ENCODE data around the gene ERN2.
"Not testable (repeated sequence)": the region's sequence is repeated elsewhere in the genome, so short reads cannot be mapped to it uniquely, and the experiment has no call there.

The ERN2 gene

DNA sequence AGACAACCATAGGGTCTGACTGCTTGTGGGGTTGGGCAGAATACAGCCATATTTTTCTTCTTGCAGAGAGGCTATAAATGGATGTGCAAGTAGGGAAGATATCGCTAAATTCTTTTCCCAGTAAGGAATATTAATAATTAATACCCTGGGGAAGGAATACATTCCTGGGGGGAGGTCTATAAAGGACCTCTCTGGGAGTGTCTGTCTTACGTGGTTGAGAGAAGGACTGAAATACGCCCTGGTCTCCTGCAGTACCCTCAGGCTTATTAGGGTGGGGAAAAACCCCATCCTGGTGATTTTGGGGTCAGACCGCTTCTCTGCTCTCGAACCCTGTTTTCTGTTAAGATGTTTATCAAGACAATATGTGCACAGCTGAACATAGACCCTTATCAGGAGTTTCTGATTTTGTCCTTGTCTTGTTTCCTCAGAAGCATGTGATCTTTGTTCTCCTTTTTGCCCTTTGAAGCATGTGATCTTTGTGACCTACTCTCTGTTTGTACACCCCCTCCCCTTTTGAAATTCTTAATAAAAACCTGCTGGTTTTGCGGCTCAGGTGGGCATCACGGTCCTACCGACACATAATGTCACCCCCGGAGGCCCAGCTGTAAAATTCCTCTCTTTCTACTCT is 9.7 kb upstream of the ERN2 start:
- not testable (repeated sequence) for DNase-seq (ENCODE audit: low read depth in 4 of 4, low spot score in 1 of 4)

DNA sequence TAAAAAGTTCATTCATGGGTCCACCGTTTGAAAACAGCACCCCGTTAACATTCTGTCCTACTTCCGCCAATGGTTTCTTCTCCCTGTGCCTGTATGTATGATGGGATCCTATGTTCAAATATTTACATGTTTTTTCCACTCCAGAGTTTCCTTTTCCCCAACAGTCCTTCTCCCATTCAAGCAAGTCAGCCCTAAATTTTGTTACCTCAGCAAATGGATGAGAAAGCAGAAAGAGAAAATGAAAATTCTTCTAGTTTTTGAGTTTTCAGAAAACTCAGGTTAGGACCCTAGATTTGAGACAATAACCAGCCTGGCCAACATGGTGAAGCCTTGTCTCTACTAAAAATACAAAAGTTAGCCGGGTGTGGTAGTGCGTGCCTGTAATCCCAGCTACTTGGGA is 3.5 kb upstream of the ERN2 start:
- no peak for DNase-seq (ENCODE audit: low read depth in 4 of 4, low spot score in 1 of 4)

- no peak for DNase-seq (ENCODE audit: low read depth in 4 of 4, low spot score in 1 of 4)
Measured at GRCh38 chr16:23711785-23712184, 1.2 kb downstream of the ERN2 start.

GRCh38 chr16:23710504-23710903 is 2.5 kb downstream of the ERN2 start:
- DNase-seq (ENCODE audit: low read depth in 4 of 4, low spot score in 1 of 4) = no peak

DNA sequence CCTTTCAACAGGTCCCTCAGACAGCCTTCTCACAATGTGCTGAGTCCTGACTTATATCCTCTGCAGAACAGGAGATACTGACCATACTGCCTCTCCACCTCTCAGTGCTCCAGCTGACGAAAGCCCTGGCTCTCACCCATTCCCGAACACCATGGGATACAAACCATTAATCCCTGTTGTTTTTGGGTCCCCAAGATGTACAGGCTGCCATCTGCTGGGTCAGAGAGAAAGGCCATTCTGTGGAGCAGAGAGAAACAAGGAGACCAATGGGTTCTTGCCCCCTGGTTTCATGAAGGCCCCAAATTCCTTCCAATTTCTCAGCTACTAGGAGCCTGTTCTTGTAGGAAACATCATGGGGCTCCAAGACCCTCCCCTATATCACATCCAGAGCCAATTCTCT is 3.0 kb downstream of the ERN2 start:
- DNase-seq (ENCODE audit: low read depth in 4 of 4, low spot score in 1 of 4) = no peak

DNA sequence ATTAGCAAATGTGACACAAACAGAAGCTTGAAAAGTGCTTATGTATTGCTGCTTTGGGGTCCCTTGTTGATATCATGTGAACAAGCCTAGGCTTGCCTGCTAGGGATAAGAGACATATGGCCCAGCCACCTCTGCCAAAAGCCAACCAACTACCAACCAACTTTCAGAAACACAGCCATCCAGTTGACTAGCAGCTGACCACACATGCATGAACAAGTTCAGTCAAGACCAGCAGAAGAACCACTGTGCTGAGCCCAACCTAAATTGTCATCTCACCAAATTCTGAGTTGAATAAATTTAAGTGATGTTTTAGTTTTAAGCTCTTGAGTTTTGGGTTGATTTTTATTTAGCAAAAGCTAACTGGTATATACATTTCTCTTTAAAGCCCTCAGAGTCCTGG is 3.5 kb downstream of the ERN2 start:
- no peak for DNase-seq (ENCODE audit: low read depth in 4 of 4, low spot score in 1 of 4)

GRCh38 chr16:23706439-23706838 is 6.6 kb downstream of the ERN2 start:
- no peak for DNase-seq (ENCODE audit: low read depth in 4 of 4, low spot score in 1 of 4)

GRCh38 chr16:23705517-23705902 is 7.5 kb downstream of the ERN2 start:
- DNase-seq (ENCODE audit: low read depth in 4 of 4, low spot score in 1 of 4) = no peak

- DNase-seq (ENCODE audit: low read depth in 4 of 4, low spot score in 1 of 4) = no peak
Measured at GRCh38 chr16:23704772-23705516, 8.1 kb downstream of the ERN2 start.

GRCh38 chr16:23702951-23703350 is 10.1 kb downstream of the ERN2 start:
- no peak for DNase-seq (ENCODE audit: low read depth in 4 of 4, low spot score in 1 of 4)

DNA sequence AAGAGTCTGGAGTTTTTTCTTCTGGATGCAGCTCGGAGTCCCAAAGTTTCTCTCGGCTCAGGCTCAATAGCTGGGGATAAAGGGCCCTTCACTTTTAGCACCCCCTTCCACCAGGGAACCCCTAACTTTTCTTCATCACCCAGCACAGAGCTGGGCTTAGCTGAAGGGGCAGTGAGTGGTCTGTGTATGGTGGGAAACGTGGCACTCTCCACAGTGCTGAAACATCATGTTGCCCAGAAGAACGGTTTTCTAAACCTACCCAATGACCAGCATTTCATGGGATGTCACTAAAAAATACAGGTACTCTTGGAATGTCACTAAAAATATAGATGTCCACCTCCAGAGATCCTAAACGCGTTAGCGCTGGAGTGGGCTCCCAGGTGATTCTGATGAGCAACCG is 12.0 kb downstream of the ERN2 start:
- DNase-seq (ENCODE audit: low read depth in 4 of 4, low spot score in 1 of 4) = no peak

DNA sequence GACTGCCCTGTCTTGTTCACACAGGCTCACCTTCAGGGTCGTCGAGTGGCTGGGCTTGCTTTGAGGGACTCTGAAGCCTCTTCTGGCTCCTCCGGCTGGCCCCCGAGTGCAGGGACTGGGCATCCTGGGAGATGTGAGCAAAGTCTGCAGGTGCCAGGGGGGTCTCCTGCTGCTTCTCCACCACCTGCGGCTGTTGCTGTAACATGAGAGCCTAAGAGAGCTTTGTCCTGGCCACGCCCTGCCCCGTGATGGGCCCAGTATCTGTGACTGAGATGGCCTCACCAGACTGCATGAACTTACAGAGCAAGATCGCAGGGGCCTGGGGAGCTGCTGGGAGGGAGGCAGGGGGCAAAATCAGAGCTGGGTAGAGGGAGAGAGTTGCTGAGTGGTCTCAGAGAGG is 12.5 kb downstream of the ERN2 start:
- no peak for DNase-seq (ENCODE audit: low read depth in 4 of 4, low spot score in 1 of 4)

DNA sequence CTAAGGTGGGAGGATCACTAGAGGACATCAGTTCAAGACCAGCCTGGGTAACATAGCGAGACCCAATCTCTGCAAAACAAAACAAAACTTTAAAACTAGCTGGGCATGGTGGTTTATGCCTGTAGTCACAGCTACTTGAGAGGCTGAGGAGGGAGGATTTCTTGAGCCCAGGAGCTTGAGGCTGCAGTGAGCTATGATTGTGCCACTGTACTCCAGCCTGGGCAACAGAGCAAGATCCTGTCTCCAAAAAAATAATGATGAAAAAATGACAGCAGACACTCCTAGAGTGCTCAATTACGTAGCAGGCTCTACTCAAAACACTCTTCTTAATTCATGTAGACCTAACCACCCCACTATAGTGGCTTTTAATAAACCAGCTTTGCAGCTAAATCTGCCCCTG is 12.9 kb downstream of the ERN2 start:
- DNase-seq (ENCODE audit: low read depth in 4 of 4, low spot score in 1 of 4) = no peak

DNA sequence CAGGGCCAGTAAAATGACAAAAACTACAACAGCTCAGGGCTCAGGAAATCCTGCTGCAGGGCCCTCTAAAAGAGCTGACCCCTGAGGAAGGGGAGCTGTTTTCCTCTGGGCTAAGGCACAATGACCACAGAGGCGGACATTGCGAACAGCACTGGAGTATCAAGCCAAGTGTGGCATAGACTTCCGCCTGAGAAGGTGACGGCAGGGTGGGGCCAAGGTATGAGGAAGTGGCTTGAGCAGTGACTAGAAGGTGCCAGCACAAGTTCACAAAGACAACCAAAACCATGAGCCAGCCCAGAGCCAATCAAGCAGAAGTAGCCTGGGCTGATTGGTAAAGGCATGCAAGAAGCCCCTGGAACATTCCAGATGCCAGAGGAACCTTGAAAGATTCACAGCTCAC is 13.9 kb downstream of the ERN2 start:
- DNase-seq (ENCODE audit: low read depth in 4 of 4, low spot score in 1 of 4) = no peak

DNA sequence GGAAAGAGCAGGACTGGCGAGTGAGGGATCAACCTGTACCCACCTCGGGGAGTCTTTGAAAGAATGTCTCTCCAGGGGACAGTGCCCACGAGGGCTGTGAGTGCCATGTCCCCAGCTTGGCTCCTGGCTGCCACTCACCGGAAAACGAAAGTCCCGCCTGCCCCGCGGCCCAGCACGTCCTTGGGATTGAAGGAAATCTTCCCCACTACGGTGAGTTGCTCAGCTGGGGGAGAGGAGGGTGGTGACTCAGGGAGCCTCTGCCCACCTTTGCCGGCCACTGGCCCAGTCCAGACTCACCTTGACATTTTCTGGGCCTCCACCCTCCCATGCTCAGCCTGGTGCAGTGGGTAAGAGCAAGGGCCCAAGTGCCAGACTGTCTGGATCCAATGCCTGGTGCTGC is 17.3 kb downstream of the ERN2 start:
- DNase-seq (ENCODE audit: low read depth in 4 of 4, low spot score in 1 of 4) = no peak

DNA sequence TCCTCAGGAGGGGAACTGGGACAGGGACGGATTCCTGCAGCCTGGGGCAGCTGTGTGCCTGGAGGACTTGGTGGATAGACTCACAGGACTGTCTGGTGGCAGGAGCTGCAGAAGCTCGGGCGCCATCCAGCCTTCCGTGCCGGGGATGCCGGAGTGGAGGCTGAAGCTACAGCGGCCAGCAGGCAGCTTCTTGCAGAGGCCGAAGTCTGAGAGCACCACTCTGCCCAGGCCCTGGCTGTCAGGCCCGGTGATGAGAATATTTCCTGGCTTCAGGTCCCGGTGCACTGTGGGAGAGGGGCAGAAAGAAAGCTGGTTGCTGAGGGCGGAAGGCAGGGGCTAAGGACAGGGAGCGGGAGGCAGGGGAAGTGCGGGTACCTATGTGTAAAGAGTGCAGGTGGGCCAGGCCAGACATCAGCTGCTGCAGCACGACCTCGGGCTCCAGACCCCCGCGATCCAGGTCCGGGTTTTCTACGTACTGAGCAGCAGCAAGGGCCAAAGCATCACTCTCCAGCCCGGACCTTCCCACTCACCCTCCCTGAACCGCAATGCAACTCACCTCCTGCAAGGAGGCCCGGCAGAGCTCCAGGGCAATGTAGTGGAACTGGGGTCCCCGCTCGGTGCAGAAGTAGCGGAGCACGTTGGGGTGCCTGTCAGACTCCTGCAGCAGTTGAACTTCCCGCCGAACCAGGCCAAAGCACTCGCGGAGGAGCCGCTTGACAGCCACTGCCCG is 18.2 kb downstream of the ERN2 start:
- no peak for DNase-seq (ENCODE audit: low read depth in 4 of 4, low spot score in 1 of 4)

DNA sequence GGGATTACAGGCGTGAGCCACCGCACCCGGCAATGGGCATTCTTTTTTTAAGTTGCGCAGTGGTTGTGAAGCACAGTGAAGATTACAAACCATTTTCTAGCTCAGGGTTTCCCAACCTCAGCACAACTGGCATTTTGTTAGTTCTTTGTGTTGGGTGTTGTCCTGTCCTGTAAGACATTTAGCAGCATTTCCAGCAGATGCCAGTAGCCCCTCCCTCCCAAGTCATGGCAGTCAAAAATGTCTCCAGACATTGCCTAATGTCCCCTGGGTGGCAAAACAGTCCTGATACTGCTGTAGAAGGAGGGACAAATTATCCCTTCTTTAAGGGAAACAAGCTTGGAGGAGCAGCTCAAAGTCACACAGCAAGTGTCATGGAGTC is 18.8 kb downstream of the ERN2 start:
- no peak for DNase-seq (ENCODE audit: low read depth in 4 of 4, low spot score in 1 of 4)

- no peak for DNase-seq (ENCODE audit: low read depth in 4 of 4, low spot score in 1 of 4)
Measured at GRCh38 chr16:23692190-23692837, 20.7 kb downstream of the ERN2 start.

DNA sequence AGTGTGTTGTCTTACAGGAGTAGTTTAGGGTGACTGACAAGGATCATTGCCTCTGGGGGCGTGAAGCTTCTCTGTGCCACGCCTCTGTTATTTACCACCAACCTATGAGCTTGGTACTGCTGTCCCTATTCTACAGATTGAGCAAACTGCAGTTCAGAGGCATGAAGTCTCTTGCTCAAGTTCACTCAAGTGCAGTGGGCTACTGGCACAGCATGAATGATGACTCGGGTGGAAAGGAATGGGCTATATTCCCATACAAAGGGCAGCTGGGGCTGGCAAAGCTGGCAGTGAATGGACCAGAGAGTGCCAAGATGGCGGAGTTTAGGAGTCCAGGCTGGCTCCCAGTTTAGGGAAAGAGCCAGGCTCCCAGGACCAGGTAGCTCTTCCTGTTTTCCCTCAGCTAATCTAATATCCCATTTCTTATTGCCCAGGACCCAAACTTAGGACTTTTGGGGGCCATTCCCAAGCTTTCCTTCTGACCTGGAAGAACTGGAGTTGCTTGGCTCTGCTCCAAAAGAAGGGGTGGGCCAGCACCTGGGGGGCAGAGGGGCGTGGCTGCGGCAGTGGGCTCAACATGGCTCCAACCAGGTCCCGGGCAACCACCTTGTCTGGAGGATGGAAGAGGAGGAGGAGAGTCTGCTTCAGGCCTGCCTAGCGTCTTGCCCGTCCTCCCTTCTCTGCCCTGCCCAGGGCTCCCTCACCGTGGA is 21.4 kb downstream of the ERN2 start:
- no peak for DNase-seq (ENCODE audit: low read depth in 4 of 4, low spot score in 1 of 4)

DNA sequence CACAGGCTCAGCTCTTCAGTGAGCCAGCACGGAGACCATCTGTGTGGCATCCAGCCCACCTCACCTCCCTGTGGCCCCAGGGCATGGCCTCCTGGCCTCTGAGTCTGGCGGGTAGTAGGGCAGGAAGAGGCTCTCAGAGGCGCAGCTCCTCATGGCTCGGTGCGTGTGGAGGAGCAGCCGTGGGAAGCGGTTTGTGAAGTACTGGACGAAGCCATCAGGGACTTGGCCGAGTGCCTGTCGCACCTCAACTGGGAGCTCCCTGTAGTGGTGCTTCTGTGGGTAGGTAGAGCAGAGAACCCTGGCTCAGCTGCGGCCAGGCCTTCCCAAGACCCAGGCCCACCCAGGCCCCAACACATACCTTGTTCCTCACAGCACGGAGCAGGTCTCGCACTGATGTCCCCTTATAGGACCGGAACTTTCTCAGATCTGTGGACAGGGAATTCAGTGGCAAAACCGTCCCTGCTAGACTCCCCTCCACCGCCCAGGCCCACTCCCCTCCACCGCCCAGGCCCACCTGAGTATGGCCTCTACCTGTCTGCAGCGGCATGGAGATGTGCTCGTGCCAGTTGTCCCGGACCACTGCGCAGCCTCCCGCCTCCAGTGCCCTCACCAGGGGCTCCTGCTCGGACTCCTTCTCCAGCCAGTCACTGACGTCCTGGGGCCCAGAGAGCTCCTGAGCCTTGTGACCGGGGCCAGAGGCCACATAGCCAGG is 22.1 kb downstream of the ERN2 start:
- DNase-seq (ENCODE audit: low read depth in 4 of 4, low spot score in 1 of 4) = no peak
